Muscle layer of duodenum (tissue), 2 donors: Measurements from ENCODE around the gene MAST3.

Experiments used
- H3K27ac ChIP-seq: one replicate; pipeline ENCODE4 v1.7.0; 2013; ENCODE audit warnings: mild to moderate bottlenecking, low read length
- H3K27me3 ChIP-seq: one replicate; pipeline ENCODE4 v1.7.0; 2013; ENCODE audit warnings: low read depth, mild to moderate bottlenecking, control low read depth, low read length
- H3K36me3 ChIP-seq, 2 donors: one replicate each; pipeline ENCODE4 v1.7.0; 2013; ENCODE audit warnings: low read length in 2 of 2, control low read depth in 1 of 2, mild to moderate bottlenecking in 1 of 2; ENCODE audit not compliant: insufficient read depth in 2 of 2, control insufficient read depth in 1 of 2
- H3K4me1 ChIP-seq, 2 donors: one replicate each; pipeline ENCODE4 v1.7.0; 2013; ENCODE audit warnings: low read length in 2 of 2, mild to moderate bottlenecking in 2 of 2, control low read depth in 1 of 2, moderate library complexity in 1 of 2; ENCODE audit not compliant: insufficient read depth in 2 of 2, control insufficient read depth in 1 of 2
- H3K4me3 ChIP-seq, 2 donors: one replicate each; pipeline ENCODE4 v1.7.0; 2013; ENCODE audit warnings: low read length in 2 of 2, low read depth in 1 of 2, mild to moderate bottlenecking in 1 of 2
- H3K9me3 ChIP-seq, 2 donors: one replicate each; pipeline ENCODE4 v1.7.0; 2013; ENCODE audit warnings: low read length in 2 of 2, control low read depth in 1 of 2, mild to moderate bottlenecking in 1 of 2; ENCODE audit not compliant: control insufficient read depth in 1 of 2
- donor health status: healthy.

MAST3 gene

GRCh38 chr19:18063463-18063862 lies 34.1 kb upstream of the MAST3 start:
- no peak overlapping the region for H3K4me3 ChIP-seq
- peaks cover 0 to 4% of the 10 kb centered on the region in 2 donors for H3K4me1 ChIP-seq
- no peaks in the 10 kb centered on the region for H3K27me3 ChIP-seq
- no peaks in the 10 kb centered on the region for H3K36me3 ChIP-seq
- no peak overlapping the region for H3K27ac ChIP-seq
- H3K9me3 ChIP-seq = no peaks in the 10 kb centered on the region

- Histone ChIP-seq H3K27ac (no peak overlapping the region), H3K4me1 (no peaks in the 10 kb centered on the region), H3K9me3 (no peaks in the 10 kb centered on the region), H3K36me3 (no peaks in the 10 kb centered on the region), H3K4me3 (no peak overlapping the region), H3K27me3 (no peaks in the 10 kb centered on the region)
These were observed 32.4 kb upstream of the MAST3 start for GRCh38 chr19:18065173-18065495.

- Histone ChIP-seq H3K9me3 (no peaks in the 10 kb centered on the region), H3K27me3 (no peaks in the 10 kb centered on the region), H3K36me3 (no peaks in the 10 kb centered on the region), H3K4me1 (no peaks in the 10 kb centered on the region), H3K27ac (no peak overlapping the region), H3K4me3 (no peak overlapping the region)
These were observed 29.2 kb upstream of the MAST3 start for GRCh38 chr19:18068395-18068794.

- H3K36me3 ChIP-seq = no peaks in the 10 kb centered on the region
- H3K27me3 ChIP-seq = no peaks in the 10 kb centered on the region
- no peak overlapping the region for H3K27ac ChIP-seq
- no peaks in the 10 kb centered on the region for H3K9me3 ChIP-seq
- H3K4me3 ChIP-seq = no peak overlapping the region
- no peaks in the 10 kb centered on the region for H3K4me1 ChIP-seq
These were observed 28.2 kb upstream of the MAST3 start for GRCh38 chr19:18069383-18069782.

GRCh38 chr19:18070181-18070580 lies 27.4 kb upstream of the MAST3 start:
- Histone ChIP-seq H3K27me3 (no peaks in the 10 kb centered on the region), H3K27ac (no peak overlapping the region), H3K36me3 (no peaks in the 10 kb centered on the region), H3K9me3 (no peaks in the 10 kb centered on the region), H3K4me1 (no peaks in the 10 kb centered on the region), H3K4me3 (no peak overlapping the region)

- H3K9me3 ChIP-seq = no peaks in the 10 kb centered on the region
- no peaks in the 10 kb centered on the region for H3K27me3 ChIP-seq
- H3K4me1 ChIP-seq = no peaks in the 10 kb centered on the region
- no peak overlapping the region for H3K4me3 ChIP-seq
- H3K27ac ChIP-seq = no peak overlapping the region
- no peaks in the 10 kb centered on the region for H3K36me3 ChIP-seq
These were observed 25.2 kb upstream of the MAST3 start for GRCh38 chr19:18072335-18072734.

GRCh38 chr19:18073197-18073596 lies 24.4 kb upstream of the MAST3 start:
- H3K9me3 ChIP-seq = no peaks in the 10 kb centered on the region
- H3K4me3 ChIP-seq = no peak overlapping the region
- H3K4me1 ChIP-seq = no peaks in the 10 kb centered on the region
- H3K36me3 ChIP-seq = no peaks in the 10 kb centered on the region
- H3K27me3 ChIP-seq = no peaks in the 10 kb centered on the region
- H3K27ac ChIP-seq = no peak overlapping the region

GRCh38 chr19:18074192-18074591 lies 23.4 kb upstream of the MAST3 start:
- Histone ChIP-seq H3K27ac (no peak overlapping the region), H3K4me1 (no peaks in the 10 kb centered on the region), H3K36me3 (no peaks in the 10 kb centered on the region), H3K9me3 (no peaks in the 10 kb centered on the region), H3K4me3 (no peak overlapping the region), H3K27me3 (no peaks in the 10 kb centered on the region)

- H3K9me3 ChIP-seq = no peaks in the 10 kb centered on the region
- no peak overlapping the region for H3K27ac ChIP-seq
- no peak overlapping the region for H3K4me3 ChIP-seq
- H3K36me3 ChIP-seq = no peaks in the 10 kb centered on the region
- H3K27me3 ChIP-seq = no peaks in the 10 kb centered on the region
- no peaks in the 10 kb centered on the region for H3K4me1 ChIP-seq
These were observed 13.5 kb upstream of the MAST3 start for GRCh38 chr19:18083929-18084684.

- Histone ChIP-seq H3K36me3 (no peaks in the 10 kb centered on the region), H3K27me3 (no peaks in the 10 kb centered on the region), H3K4me3 (no peak overlapping the region), H3K9me3 (no peaks in the 10 kb centered on the region), H3K27ac (no peak overlapping the region), H3K4me1 (no peaks in the 10 kb centered on the region)
These were observed 11.7 kb upstream of the MAST3 start for GRCh38 chr19:18085702-18086457.

- Histone ChIP-seq H3K36me3 (no peaks in the 10 kb centered on the region), H3K4me3 (peak within 1 kb of the TSS; percentile 37 to 52), H3K27ac (peak within 1 kb of the TSS; percentile 51), H3K9me3 (no peaks in the 10 kb centered on the region), H3K27me3 (no peaks in the 10 kb centered on the region), H3K4me1 (no peaks in the 10 kb centered on the region)
These were observed 10.9 kb upstream of the MAST3 start, which contains the start of gene IL12RB1 for GRCh38 chr19:18086590-18087138. TSS of gene IL12RB1 (minus strand) at chr19:18086934. CDS start at chr19:18086823, 111 bp downstream.
